B cell (primary cell): ENCODE measurements around the gene DNTTIP2. TPM values are rescaled to one million over a fixed set of nuclear protein-coding genes. Genes with fewer than 3 reads are reported as not detected.
"Not testable (repeated sequence)": the region's sequence is repeated elsewhere in the genome, so short reads cannot be mapped to it uniquely, and the experiment has no call there.

ENCODE experiments used
- ATAC-seq: fragments of 200-7000 bp; cut with Tn5 transposase; one replicate; pipeline ENCODE4 v1.10.0; 2021; ENCODE audit warnings: low read depth, mild to moderate bottlenecking, moderate number of reproducible peaks, moderate library complexity
- CTCF ChIA-PET: fragments of 350-600 bp; sonication (Branson Sonifier 250); formaldehyde crosslinking; loops from one replicate; lab custom pipeline; 2021; ENCODE audit warnings: antibody characterized with exemption, inconsistent platforms; lab: Charles Lee
- POLR2A ChIA-PET: fragments of 350-600 bp; sonication (Branson Sonifier 250); formaldehyde crosslinking; loops from one replicate; lab custom pipeline; 2021; ENCODE audit warnings: antibody characterized with exemption; lab: Charles Lee
- DNase-seq: peaks from one replicate; pipeline ENCODE4 v3.0.0; 2013
- H2AFZ ChIP-seq: 2 replicates; pipeline ENCODE4 v1.6.1; 2012; ENCODE audit warnings: mild to moderate bottlenecking, low read depth, low read length; ENCODE audit not compliant: insufficient read depth, poor library complexity, severe bottlenecking
- H3K27ac ChIP-seq, 2 donors: 1 replicate in 1 of 2; 2 replicates in 1 of 2; pipeline ENCODE4 v1.5.1; 2012 to 2013; ENCODE audit warnings: low read length in 2 of 2, mild to moderate bottlenecking in 2 of 2, moderate library complexity in 1 of 2
- H3K27me3 ChIP-seq, 4 experiments: fragments of 200-600 bp in 1 of 4; sonication (generic) in 1 of 4; replicated peaks in 1 of 4; 1 replicate in 2 of 4; 2 replicates in 2 of 4; pipeline versions ENCODE4 v1.6.1 to v1.7.0; 2013 to 2016; ENCODE audit warnings: low read length in 3 of 4, mild to moderate bottlenecking in 2 of 4, mixed read lengths in 1 of 4, moderate library complexity in 1 of 4; ENCODE audit not compliant: insufficient read depth in 4 of 4, control insufficient read depth in 3 of 4; ENCODE audit errors: control extremely low read depth in 1 of 4
- H3K36me3 ChIP-seq, 2 experiments: replicated peaks in 1 of 2; 1 replicate in 1 of 2; 2 replicates in 1 of 2; pipeline versions ENCODE4 v1.6.1 to v1.7.1; 2013; ENCODE audit warnings: low read length in 1 of 2; ENCODE audit not compliant: insufficient read depth in 2 of 2, control insufficient read depth in 1 of 2; ENCODE audit errors: control extremely low read depth in 1 of 2, extremely low read depth in 1 of 2
- H3K4me1 ChIP-seq, 2 donors: fragments of 200-600 bp in 1 of 2; sonication (generic) in 1 of 2; 1 replicate in 1 of 2; 2 replicates in 1 of 2; pipeline versions ENCODE4 v1.5.1 to v1.6.1; 2013 to 2017; ENCODE audit warnings: low read length in 2 of 2; ENCODE audit not compliant: control insufficient read depth in 2 of 2, insufficient read depth in 2 of 2
- H3K4me2 ChIP-seq: replicated peaks from 2 replicates; pipeline ENCODE3; 2012; ENCODE audit warnings: mild to moderate bottlenecking, low read depth, low read length; ENCODE audit not compliant: poor library complexity, severe bottlenecking
- H3K4me3 ChIP-seq, 5 experiments: fragments of 200-600 bp in 1 of 5; sonication (generic) in 1 of 5; 1 replicate in 3 of 5; 2 replicates in 2 of 5; pipeline versions ENCODE4 v1.5.1 to v1.7.0; 2011 to 2016; ENCODE audit warnings: low read length in 4 of 5, mild to moderate bottlenecking in 4 of 5, low read depth in 2 of 5, control low read depth in 1 of 5, moderate library complexity in 1 of 5; ENCODE audit not compliant: insufficient read depth in 1 of 5; ENCODE audit errors: control extremely low read depth in 1 of 5, extremely low read depth in 1 of 5
- H3K79me2 ChIP-seq: fragments of 200-600 bp; sonication (generic); one replicate; pipeline ENCODE4 v1.6.0; 2016; ENCODE audit warnings: low read length; ENCODE audit not compliant: control insufficient read depth, insufficient read depth
- H3K9ac ChIP-seq: fragments of 200-600 bp; sonication (generic); 2 replicates; pipeline ENCODE4 v1.6.1; 2017; ENCODE audit warnings: mild to moderate bottlenecking, low read length, moderate library complexity
- H3K9me3 ChIP-seq, 3 donors: one replicate each; pipeline versions ENCODE4 v1.6.1 to v1.7.1; 2013; ENCODE audit warnings: low read length in 2 of 3; ENCODE audit not compliant: control insufficient read depth in 2 of 3, insufficient read depth in 1 of 3; ENCODE audit errors: control extremely low read depth in 1 of 3
- H4K20me1 ChIP-seq: 2 replicates; pipeline ENCODE4 v1.6.0; 2012; ENCODE audit warnings: mild to moderate bottlenecking, low read length; ENCODE audit not compliant: insufficient read depth, control insufficient read depth, poor library complexity, severe bottlenecking
- H3K27ac Mint-ChIP-seq: one replicate; pipeline ENCODE4 v1.8.0; 2021; ENCODE audit warnings: mixed read lengths
- H3K27me3 Mint-ChIP-seq: one replicate; pipeline ENCODE4 v1.8.0; 2021; ENCODE audit warnings: mixed read lengths
- H3K4me1 Mint-ChIP-seq: one replicate; pipeline ENCODE4 v1.8.0; 2021; ENCODE audit warnings: mixed read lengths
- H3K4me3 Mint-ChIP-seq: one replicate; pipeline ENCODE4 v1.8.0; 2021; ENCODE audit warnings: mixed read lengths
- H3K9me3 Mint-ChIP-seq: one replicate; pipeline ENCODE4 v1.8.0; 2022; ENCODE audit warnings: mixed read lengths; ENCODE audit not compliant: insufficient read depth
- CTCF ChIP-seq: fragments of 200-600 bp; IDR thresholded peaks from one replicate; pipeline ENCODE4 v1.8.0; 2022; ENCODE audit warnings: antibody characterized with exemption, mild to moderate bottlenecking
- EZH2 ChIP-seq: IDR thresholded peaks from 2 replicates; pipeline ENCODE4 v1.6.1; 2012; ENCODE audit warnings: borderline replicate concordance, low read depth, mild to moderate bottlenecking, moderate library complexity, low read length; ENCODE audit not compliant: insufficient read depth, poor library complexity, severe bottlenecking
- WGBS: methylation state at CpG from one replicate; pipeline ENCODE4 v1.1.5; 2013; ENCODE audit warnings: missing lambda C conversion rate; ENCODE audit not compliant: insufficient coverage; 5-methylcytosine and 5-hydroxymethylcytosine counted together
- intact Hi-C: fragments of 100-400 bp; cut with micrococcal nuclease; formaldehyde crosslinking; loops from one replicate; pipeline ENCODE4 v1.10.0; 2022
- polyA plus RNA-seq: library from polyadenylated mRNA; depleted of rRNA; stranded (reverse); fragments of >200 nt; gene quantifications from 2 replicates; pipeline ENCODE4 v1.2.3, GENCODE V29; 2012
- total RNA-seq, 2 donors: library from RNA; stranded (reverse); fragments of 120-200 nt in 1 of 2; gene quantifications; 1 replicate in 1 of 2; 2 replicates in 1 of 2; pipeline versions ENCODE4 v1.2.3 to v1.2.4, GENCODE V29; 2013 to 2022

Gene DNTTIP2
- total and polyA plus RNA-seq, 2 donors (not counting 1 experiment from before 2014, with no cell fraction given), result 13.6 to 62.1 TPM

- intact Hi-C loops, result loop anchor here (1.0 kb wide), 1 partner anchor 413 kb away; no protein-coding TSS in a partner anchor
- Histone ChIP-seq H3K27ac (peak overlapping the region in 1 of 2 donors; percentile 5), H3K4me3 (peak overlapping the region in 1 of 5 experiments; percentile 20), H3K4me1 (peaks cover under 1 to 16% of the 10 kb centered on the region in 2 donors), H3K4me2 (peak overlapping the region; percentile 43)
- POLR2A ChIA-PET, H3K27me3 ChIP-seq, H4K20me1 ChIP-seq, H3K36me3 ChIP-seq, ATAC-seq, H3K9me3 ChIP-seq, H3K79me2 ChIP-seq, H2AFZ ChIP-seq, H3K9ac ChIP-seq, H3K9me3 Mint-ChIP-seq: not testable (repeated sequence)
- WGBS, result 52% methylated on average over 3 of the region's 10 CpGs
- peak; percentile 72 for TF ChIP-seq CTCF
- DNase-seq, result peak; percentile 76
- CTCF ChIA-PET, result interaction anchor here (0.6 to 12.1 kb wide), 6 partner anchors 36 to 546 kb away, joined by 3 to 229 read pairs (median 4); no protein-coding TSS in a partner anchor
- peak overlapping the region; percentile 49 for H3K4me3 Mint-ChIP-seq
- H3K27me3 Mint-ChIP-seq, result peaks cover 18% of the 10 kb centered on the region
- peak overlapping the region; percentile 32 for H3K27ac Mint-ChIP-seq
- H3K4me1 Mint-ChIP-seq, result peaks cover 14% of the 10 kb centered on the region
Observed at GRCh38 chr1:93850687-93851326, 28.2 kb downstream of the DNTTIP2 start.

GRCh38 chr1:93848350-93848883, 30.6 kb downstream of the DNTTIP2 start:
- H4K20me1 ChIP-seq, result no peaks in the 10 kb centered on the region
- no peaks in the 10 kb centered on the region for H3K27me3 ChIP-seq
- H3K27ac ChIP-seq, result peak overlapping the region in 1 of 2 donors; percentile 92
- Mint-ChIP-seq H3K9me3 (no peaks in the 10 kb centered on the region), H3K27me3 (peaks cover 7% of the 10 kb centered on the region), H3K27ac (peak overlapping the region; percentile 100), H3K4me3 (peak overlapping the region; percentile 95), H3K4me1 (peaks cover 24% of the 10 kb centered on the region)
- H3K4me3 ChIP-seq, result peak overlapping the region in 4 of 5 experiments; percentile 78 to 90 (median 88)
- POLR2A ChIA-PET, result no interaction called here
- H3K4me2 ChIP-seq, result peak overlapping the region; percentile 78
- H3K36me3 ChIP-seq, result no peaks in the 10 kb centered on the region
- DNase-seq (no peak), ATAC-seq (no peak)
- no peak for TF ChIP-seq CTCF
- no peak for TF ChIP-seq EZH2
- H3K9ac ChIP-seq, result peak overlapping the region; percentile 89
- H3K79me2 ChIP-seq, result no peaks in the 10 kb centered on the region
- H3K9me3 ChIP-seq, result peaks cover 0 to 7% (median 0%) of the 10 kb centered on the region in 3 donors
- CTCF ChIA-PET, result interaction anchor here (12.1 kb wide), 1 partner anchor 218 kb away, joined by 229 read pairs; no protein-coding TSS in a partner anchor
- peaks cover 5 to 30% of the 10 kb centered on the region in 2 donors for H3K4me1 ChIP-seq
- WGBS, result no CpG with 5 or more reads among the region's 4 CpGs
- intact Hi-C loops, result loop anchor here (5.0 kb wide), 2 partner anchors 886 to 1079 kb away; partner anchors contain the start of genes CNN3 and DIPK1A
- peak overlapping the region; percentile 84 for H2AFZ ChIP-seq
